Body of pancreas (tissue), 4 donors: ENCODE measurements around the gene FBN1. TPM values are rescaled to one million over a fixed set of nuclear protein-coding genes. Genes with fewer than 3 reads are reported as not detected.

Experiments used
- ATAC-seq: fragments of 150-250 bp; one replicate; pipeline ENCODE4 v1.9.1; 2016
- DNase-seq, 4 donors: peaks; one replicate each; pipeline ENCODE4 v3.0.0-alpha.2; 2019
- H3K27ac ChIP-seq, 4 donors: fragments of 200-600 bp; sonication (generic); 1 replicate in 3 of 4; 2 replicates in 1 of 4; pipeline versions ENCODE4 v1.5.1 to v1.6.1; 2016 to 2019; ENCODE audit warnings: mild to moderate bottlenecking in 1 of 4, mixed read lengths in 1 of 4, moderate library complexity in 1 of 4
- H3K27me3 ChIP-seq, 2 donors: fragments of 200-600 bp; sonication (generic); one replicate each; pipeline ENCODE4 v1.6.0; 2016; ENCODE audit warnings: mild to moderate bottlenecking in 1 of 2
- H3K36me3 ChIP-seq, 2 donors: fragments of 200-600 bp; sonication (generic); replicated peaks in 1 of 2; 2 replicates each; pipeline ENCODE4 v1.5.1; 2016; ENCODE audit warnings: low read depth in 2 of 2; ENCODE audit not compliant: insufficient read depth in 1 of 2
- H3K4me1 ChIP-seq: fragments of 200-600 bp; sonication (generic); one replicate; pipeline ENCODE4 v1.6.0; 2016
- H3K4me3 ChIP-seq, 2 donors: fragments of 200-600 bp; sonication (generic); 1 replicate in 1 of 2; 2 replicates in 1 of 2; pipeline ENCODE4 v1.5.1; 2016 to 2019
- H3K9me3 ChIP-seq, 3 donors: fragments of 200-600 bp; sonication (generic); 1 replicate in 2 of 3; 2 replicates in 1 of 3; pipeline ENCODE4 v1.5.1; 2016
- POLR2A ChIP-seq, 3 donors: fragments of 450-650 bp; IDR thresholded peaks; one replicate each; pipeline ENCODE4 v1.6.1; 2016; ENCODE audit warnings: antibody characterized with exemption in 3 of 3, mild to moderate bottlenecking in 2 of 3
- WGBS, 2 donors: methylation state at CpG; one replicate each; pipeline ENCODE4 v1.1.5; 2017; 5-methylcytosine and 5-hydroxymethylcytosine counted together
- intact Hi-C: fragments of 100-400 bp; cut with DNase I; formaldehyde crosslinking; loops from one replicate; pipeline ENCODE4 v1.15.1; 2023
- total RNA-seq, 2 donors: library from RNA; depleted of rRNA; stranded (reverse); fragments of >200 nt; gene quantifications; one replicate each; pipeline ENCODE4 v1.1.0, GENCODE V29; 2016
- TF ChIP-seq, protein P1 (sequence below), 7 experiments: fragments of 450-650 bp in 4 of 7; fragments of 200-600 bp in 3 of 7; sonication (generic) in 3 of 7; IDR thresholded peaks; one replicate each; pipeline ENCODE4 v1.5.1; 2016 to 2019; ENCODE audit warnings: antibody characterized with exemption in 7 of 7

The FBN1 gene
- total RNA-seq, 2 donors from 2014 or later, result 12.7 to 51.1 TPM

DNA sequence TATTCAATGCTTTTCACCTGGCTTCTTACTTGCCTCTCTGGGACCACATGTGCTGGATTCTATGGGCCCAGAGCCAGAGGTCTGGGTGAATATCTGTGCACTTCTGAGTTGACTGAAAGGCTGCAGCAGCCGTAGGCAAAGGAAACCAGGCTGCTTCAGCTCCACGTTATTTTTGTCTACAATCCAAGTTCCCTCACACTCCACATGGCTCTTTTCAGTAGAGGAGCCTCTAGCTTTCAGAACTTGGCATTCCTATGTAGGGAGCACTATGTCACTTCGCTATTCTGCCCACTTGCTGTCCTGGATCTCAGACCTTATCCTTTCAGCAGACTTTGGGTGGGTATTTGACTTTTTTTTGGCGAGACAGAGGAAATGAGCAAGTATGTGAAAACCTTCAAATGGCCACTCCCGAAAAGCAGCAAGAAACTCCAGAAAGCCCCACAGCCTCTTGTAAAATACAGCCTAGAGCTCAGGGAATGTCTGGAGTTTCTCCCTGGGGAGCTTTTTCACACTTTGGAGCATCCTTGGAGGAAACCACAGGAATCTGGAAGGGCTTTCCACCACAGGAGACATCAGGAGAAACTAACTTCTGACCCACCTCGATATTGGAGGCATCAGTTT is 233.4 kb downstream of the FBN1 start:
- intact Hi-C loops, result no loop called here
- no peak for TF ChIP-seq POLR2A (IDR thresholded peaks at IDR 0.05)
- TF ChIP-seq, protein P1, sequence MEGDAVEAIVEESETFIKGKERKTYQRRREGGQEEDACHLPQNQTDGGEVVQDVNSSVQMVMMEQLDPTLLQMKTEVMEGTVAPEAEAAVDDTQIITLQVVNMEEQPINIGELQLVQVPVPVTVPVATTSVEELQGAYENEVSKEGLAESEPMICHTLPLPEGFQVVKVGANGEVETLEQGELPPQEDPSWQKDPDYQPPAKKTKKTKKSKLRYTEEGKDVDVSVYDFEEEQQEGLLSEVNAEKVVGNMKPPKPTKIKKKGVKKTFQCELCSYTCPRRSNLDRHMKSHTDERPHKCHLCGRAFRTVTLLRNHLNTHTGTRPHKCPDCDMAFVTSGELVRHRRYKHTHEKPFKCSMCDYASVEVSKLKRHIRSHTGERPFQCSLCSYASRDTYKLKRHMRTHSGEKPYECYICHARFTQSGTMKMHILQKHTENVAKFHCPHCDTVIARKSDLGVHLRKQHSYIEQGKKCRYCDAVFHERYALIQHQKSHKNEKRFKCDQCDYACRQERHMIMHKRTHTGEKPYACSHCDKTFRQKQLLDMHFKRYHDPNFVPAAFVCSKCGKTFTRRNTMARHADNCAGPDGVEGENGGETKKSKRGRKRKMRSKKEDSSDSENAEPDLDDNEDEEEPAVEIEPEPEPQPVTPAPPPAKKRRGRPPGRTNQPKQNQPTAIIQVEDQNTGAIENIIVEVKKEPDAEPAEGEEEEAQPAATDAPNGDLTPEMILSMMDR (IDR thresholded peaks at IDR 0.05), result no peak

DNA sequence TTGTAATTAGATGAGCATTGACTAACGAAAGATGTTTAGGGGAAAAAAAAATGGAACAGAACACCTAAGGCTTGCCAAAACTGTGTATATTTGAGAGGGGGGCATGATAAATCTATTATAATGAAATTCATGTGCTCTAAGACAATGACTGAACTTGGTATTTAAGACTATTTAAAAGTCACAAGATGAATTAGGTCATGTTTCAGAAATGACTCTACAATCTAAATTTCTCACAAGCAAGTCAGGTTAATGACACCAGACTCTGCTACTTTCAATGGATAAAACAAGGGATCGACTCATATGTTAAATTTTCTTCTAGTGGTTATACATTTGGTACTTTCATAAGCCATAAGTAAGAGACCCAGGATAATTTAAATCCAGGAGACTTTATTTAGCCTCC is 235.9 kb downstream of the FBN1 start:
- H3K27ac ChIP-seq, result no peak overlapping the region
- H3K27me3 ChIP-seq, result no peaks in the 10 kb centered on the region
- no peak overlapping the region for H3K4me3 ChIP-seq
- WGBS, 2 donors, result 82 to 83% methylated on average over 2 of the region's 2 CpGs
- no peak for TF ChIP-seq POLR2A (IDR thresholded peaks at IDR 0.05)
- TF ChIP-seq, protein P1 (IDR thresholded peaks at IDR 0.05), result no peak
- H3K36me3 ChIP-seq, result no peaks in the 10 kb centered on the region
- ATAC-seq, result no peak
- intact Hi-C loops, result no loop called here
- H3K4me1 ChIP-seq, result no peaks in the 10 kb centered on the region
- H3K9me3 ChIP-seq, result no peaks in the 10 kb centered on the region
- DNase-seq, result no peak

More for the DNA sequence above, 233.4 kb downstream of the FBN1 start:
- Histone ChIP-seq H3K27me3 (no peaks in the 10 kb centered on the region), H3K9me3 (no peaks in the 10 kb centered on the region), H3K4me1 (no peaks in the 10 kb centered on the region), H3K36me3 (no peaks in the 10 kb centered on the region), H3K27ac (no peak overlapping the region), H3K4me3 (no peak overlapping the region)
- no peak for DNase-seq
- WGBS, 2 donors, result 73 to 75% methylated on average over 6 of the region's 6 CpGs
- ATAC-seq, result no peak

DNA sequence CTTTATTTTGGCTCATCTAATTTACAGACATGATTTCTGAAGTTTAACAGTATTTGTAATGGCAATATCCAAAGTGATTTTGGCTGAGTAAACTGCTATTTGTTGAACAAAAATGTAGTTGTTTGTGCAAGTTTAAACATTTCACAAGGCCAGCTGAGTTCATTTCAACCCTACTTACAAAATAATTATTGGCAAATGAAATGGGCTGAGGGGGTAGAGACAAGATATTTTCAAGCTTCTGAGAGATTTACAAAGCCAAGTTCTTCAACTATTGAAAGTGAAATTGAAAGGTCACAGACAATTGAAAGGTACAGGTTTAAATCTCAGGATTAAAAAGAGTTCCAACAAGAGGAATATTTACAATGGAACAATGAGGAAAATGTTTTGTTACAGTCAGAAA is 237.2 kb downstream of the FBN1 start:
- no peaks in the 10 kb centered on the region for H3K4me1 ChIP-seq
- H3K9me3 ChIP-seq, result no peaks in the 10 kb centered on the region
- ATAC-seq, result no peak
- no peaks in the 10 kb centered on the region for H3K36me3 ChIP-seq
- TF ChIP-seq POLR2A (IDR thresholded peaks at IDR 0.05), result no peak
- TF ChIP-seq, protein P1 (IDR thresholded peaks at IDR 0.05), result no peak
- H3K4me3 ChIP-seq, result no peak overlapping the region
- no peak for DNase-seq
- no peak overlapping the region for H3K27ac ChIP-seq
- intact Hi-C loops, result no loop called here
- no peaks in the 10 kb centered on the region for H3K27me3 ChIP-seq

DNA sequence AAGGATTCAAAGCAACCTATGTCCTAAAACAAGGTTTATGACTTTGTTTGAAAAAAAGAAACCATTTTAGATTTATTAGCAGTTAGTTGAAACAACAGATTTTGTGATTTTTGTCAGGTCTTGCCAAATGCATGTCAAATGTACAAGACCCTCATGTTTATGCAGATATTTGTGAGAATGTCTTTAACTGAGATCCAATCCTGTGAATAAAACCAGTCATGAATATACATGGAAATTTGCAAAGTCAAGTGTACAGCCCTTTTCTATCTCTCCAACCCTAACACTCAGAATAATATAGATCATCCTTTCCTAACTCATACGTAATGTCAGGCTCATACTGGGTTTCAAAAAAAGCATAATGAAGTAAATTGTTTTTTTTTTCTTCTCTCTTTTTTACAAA is 237.9 kb downstream of the FBN1 start:
- WGBS, 2 donors, result 79 to 86% methylated on average over 1 of the region's 1 CpG
- DNase-seq (no peak), ATAC-seq (no peak)
- Histone ChIP-seq H3K9me3 (no peaks in the 10 kb centered on the region), H3K4me3 (no peak overlapping the region), H3K4me1 (no peaks in the 10 kb centered on the region), H3K27me3 (no peaks in the 10 kb centered on the region), H3K27ac (no peak overlapping the region), H3K36me3 (no peaks in the 10 kb centered on the region)
- no peak for TF ChIP-seq POLR2A (IDR thresholded peaks at IDR 0.05)
- TF ChIP-seq, protein P1 (IDR thresholded peaks at IDR 0.05), result no peak
- intact Hi-C loops, result no loop called here

DNA sequence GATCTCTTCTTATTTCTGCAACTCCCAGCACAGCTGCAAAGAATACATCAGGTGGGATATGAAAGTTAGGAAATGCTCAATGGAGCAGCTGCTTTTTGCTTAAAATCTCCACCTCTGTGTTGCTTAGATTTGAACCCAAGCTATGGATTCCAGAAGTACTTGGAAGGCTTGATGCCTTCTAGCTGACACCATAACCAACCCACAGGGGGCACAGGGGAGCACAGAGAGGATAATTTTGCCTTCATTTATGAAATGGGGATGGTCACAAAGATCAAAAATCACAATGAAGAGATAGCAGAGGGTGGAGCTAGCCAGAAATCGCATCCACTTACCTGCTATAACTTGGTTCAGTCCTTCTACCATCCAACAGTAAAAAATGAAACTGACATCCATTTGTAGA is 238.6 kb downstream of the FBN1 start:
- intact Hi-C loops, result no loop called here
- Histone ChIP-seq H3K4me1 (no peaks in the 10 kb centered on the region), H3K4me3 (no peak overlapping the region), H3K36me3 (no peaks in the 10 kb centered on the region), H3K27ac (no peak overlapping the region), H3K9me3 (no peaks in the 10 kb centered on the region), H3K27me3 (no peaks in the 10 kb centered on the region)
- DNase-seq (no peak), ATAC-seq (no peak)
- 75 to 86% methylated on average over 1 of the region's 1 CpG for WGBS, 2 donors
- no peak for TF ChIP-seq POLR2A (IDR thresholded peaks at IDR 0.05)
- TF ChIP-seq, protein P1 (IDR thresholded peaks at IDR 0.05), result no peak
